HG02763 (cell line): ENCODE measurements around the gene COLEC11.

ENCODE experiments used
- ATAC-seq: cut with Tn5 transposase; IDR thresholded peaks from one replicate; pipeline ENCODE4 v1.9.1; 2021; ENCODE audit warnings: mild to moderate bottlenecking, moderate library complexity; ENCODE audit not compliant: unreplicated experiment

COLEC11 gene

DNA sequence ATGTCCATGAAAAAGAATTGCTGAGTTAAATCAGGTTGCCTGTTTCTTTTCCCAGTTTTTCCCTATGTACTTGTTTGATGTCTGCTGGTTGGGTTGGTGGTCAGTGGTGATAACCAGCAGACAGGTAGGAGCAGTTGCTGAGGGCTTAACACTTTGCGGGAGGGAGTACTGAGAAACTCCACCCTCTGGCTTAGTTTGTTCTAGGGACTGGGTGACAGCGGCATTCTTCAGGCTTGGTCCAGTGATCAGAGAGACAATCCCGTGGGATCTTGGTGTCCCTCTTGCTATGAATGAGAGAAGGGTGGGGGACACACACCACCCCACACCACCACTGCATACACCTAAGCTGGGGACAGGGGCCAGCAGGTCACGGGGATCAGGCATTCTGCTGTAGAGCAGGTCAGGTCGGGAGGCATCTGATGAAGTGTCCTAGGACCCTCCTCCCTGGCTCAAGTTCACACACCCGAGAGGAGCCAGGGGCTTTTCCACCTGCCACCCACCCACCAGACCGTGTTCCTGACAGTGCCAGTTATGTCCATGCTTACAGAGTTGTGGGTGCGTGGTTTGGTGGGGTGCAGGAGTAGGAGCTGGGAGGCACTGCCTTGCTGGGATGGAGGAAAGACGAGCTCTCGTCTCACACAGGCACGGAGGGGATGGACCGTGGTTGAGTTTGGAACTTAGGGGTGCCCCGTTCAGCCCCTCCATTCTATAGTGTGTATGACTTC, 41.8 kb downstream of the COLEC11 start:
- no peak for ATAC-seq

GRCh38 chr2:3637311-3637675, 42.4 kb downstream of the COLEC11 start:
- no peak for ATAC-seq

GRCh38 chr2:3637692-3638455, 43.0 kb downstream of the COLEC11 start:
- ATAC-seq: no peak

DNA sequence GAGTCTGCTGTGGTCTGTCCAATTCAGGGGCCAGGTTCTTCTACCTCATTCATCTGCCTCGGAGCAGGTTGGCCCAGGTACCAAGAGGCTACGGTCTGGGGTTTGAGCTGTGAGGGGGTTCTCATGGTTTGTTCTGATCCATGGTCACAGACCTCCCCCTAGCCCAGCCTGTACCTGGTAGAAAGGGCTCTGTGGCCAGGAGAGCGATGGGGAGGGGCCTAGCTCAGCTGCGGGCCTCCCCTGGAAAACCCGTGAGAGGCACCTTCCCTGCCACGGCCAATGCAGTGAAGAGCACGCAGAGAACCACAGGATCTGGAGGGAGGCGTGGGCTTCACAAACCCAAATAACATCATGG, 43.5 kb downstream of the COLEC11 start:
- ATAC-seq: no peak

GRCh38 chr2:3639015-3639630, 44.2 kb downstream of the COLEC11 start:
- no peak for ATAC-seq

DNA sequence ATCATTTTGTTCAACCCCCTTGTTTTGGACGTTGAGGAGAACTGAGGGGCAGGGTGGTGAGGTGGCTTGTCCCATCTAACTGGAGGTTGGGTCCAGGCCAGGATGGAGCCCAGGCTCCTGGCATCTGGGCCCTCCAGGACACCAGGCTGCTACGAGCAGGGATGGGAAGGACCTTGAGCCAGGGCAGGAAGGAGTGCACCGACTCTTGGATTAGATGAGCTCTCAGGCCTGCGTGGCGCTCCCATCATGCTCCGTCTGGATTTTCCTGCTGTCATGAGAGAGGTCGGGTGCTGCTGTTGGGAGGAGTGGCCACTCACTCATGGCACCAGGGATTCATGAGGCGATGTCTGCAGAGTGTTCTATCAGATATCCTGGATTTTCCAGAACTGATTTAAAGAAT, 44.7 kb downstream of the COLEC11 start:
- ATAC-seq: no peak

GRCh38 chr2:3641181-3641580, 46.3 kb downstream of the COLEC11 start:
- no peak for ATAC-seq

GRCh38 chr2:3641841-3642421, 47.0 kb downstream of the COLEC11 start:
- ATAC-seq: no peak

- no peak for ATAC-seq
Observed at GRCh38 chr2:3642521-3643215, 47.8 kb downstream of the COLEC11 start.

DNA sequence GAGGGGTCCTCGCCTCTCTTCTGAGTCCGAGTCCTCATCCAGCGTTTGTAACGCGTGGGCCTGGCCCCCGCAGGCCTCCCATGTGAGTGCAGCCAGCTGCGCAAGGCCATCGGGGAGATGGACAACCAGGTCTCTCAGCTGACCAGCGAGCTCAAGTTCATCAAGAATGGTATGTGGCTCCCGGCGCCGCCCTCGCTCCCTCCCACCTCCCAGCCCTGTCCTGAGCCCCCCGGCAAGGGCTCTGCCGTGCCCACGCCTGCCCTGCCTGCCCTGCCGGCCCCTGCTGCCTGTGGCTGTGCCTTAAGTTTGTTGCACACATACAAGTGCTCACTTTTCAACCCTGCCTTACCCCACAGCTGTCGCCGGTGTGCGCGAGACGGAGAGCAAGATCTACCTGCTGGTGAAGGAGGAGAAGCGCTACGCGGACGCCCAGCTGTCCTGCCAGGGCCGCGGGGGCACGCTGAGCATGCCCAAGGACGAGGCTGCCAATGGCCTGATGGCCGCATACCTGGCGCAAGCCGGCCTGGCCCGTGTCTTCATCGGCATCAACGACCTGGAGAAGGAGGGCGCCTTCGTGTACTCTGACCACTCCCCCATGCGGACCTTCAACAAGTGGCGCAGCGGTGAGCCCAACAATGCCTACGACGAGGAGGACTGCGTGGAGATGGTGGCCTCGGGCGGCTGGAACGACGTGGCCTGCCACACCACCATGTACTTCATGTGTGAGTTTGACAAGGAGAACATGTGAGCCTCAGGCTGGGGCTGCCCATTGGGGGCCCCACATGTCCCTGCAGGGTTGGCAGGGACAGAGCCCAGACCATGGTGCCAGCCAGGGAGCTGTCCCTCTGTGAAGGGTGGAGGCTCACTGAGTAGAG, 48.7 kb downstream of the COLEC11 start:
- no peak for ATAC-seq

DNA sequence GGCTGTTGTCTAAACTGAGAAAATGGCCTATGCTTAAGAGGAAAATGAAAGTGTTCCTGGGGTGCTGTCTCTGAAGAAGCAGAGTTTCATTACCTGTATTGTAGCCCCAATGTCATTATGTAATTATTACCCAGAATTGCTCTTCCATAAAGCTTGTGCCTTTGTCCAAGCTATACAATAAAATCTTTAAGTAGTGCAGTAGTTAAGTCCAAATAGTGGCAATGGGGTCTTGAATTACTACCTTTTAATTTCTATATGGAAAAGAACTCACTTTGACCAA, 49.3 kb downstream of the COLEC11 start:
- ATAC-seq: no peak

GRCh38 chr2:3644891-3645605, 50.1 kb downstream of the COLEC11 start:
- ATAC-seq: no peak

GRCh38 chr2:3645745-3646389, 51.0 kb downstream of the COLEC11 start:
- ATAC-seq: no peak

GRCh38 chr2:3646446-3646845, 51.5 kb downstream of the COLEC11 start:
- ATAC-seq: no peak

DNA sequence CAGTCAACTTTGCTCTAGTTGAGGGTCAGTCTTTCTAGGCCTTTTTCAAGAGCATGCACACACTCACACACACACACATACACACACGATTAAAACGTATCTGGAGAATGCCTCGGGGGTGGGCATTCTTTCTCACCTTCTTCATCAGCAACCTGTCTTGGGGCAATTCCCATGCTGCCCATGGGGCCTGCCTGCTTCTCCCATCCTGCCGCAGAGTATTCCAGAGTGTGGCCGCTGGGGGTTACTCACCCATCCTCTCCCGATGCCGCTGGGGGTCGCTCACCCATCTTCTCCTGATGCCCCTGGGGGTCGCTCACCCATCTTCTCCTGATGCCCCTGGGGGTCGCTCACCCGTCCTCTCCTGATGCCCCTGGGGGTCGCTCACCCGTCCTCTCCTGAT, 52.3 kb downstream of the COLEC11 start:
- no peak for ATAC-seq

DNA sequence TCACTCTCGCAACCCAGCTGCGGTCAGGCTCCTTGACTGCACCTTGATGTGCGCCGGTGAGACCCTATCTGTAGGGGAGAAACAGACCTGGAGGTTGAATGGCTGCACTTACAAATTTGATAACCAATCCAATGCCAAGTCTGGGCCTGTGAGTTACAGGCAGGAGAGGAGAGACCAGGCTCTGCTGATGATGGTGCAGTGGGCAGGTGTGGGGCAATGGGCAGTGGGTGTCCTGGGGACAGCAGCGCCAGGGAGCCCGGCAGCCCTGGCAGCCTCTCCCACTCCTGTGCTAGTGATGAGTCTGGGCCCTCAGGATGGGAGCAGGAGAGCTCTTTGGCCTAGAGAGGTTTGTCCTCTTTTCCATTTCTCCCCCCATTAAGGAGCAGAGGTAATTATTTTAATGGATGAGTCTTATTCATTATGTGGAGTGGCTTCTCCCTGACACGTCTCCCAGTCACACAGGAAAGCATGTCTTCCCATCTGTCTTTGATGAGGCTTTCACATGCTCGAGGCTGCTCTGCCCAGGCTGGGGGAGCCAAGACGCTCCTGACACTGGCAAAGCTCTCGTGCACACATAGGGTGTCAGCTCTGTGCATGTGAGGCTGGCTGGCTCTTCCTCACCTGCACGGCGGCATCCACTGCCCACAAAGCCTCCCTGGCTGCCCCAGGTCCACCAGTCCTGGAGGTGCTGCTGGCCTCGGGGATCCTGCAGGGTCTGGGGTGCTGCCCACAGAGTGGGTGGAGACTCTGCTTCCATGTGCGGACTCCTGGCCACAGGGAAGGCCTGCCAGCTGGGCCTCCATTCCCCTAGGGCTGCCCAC, 53.1 kb downstream of the COLEC11 start:
- ATAC-seq: no peak

GRCh38 chr2:3648652-3649177, 53.8 kb downstream of the COLEC11 start:
- no peak for ATAC-seq

GRCh38 chr2:3649581-3649980, 54.7 kb downstream of the COLEC11 start:
- no peak for ATAC-seq
